ENCODE measurements around the gene SFXN3.

- TF ChIP-seq CTCF (IDR thresholded peaks at IDR 0.05; ENCODE audit: low read depth, low read length) (no peak), POLR2A (IDR thresholded peaks at IDR 0.05; ENCODE audit: extremely low read depth, insufficient read length) (no peak), MAX (IDR thresholded peaks at IDR 0.05; ENCODE audit: low read depth, low read length) (no peak), MYC (IDR thresholded peaks at IDR 0.05; ENCODE audit: low read depth, low read length) (no peak)
Measured at GRCh38 chr10:101044117-101044516, 13.1 kb downstream of the SFXN3 start.
